OCI-LY7 (cell line): ENCODE results near the gene CMIP.

Experiments
- EZH2phosphoT487 ChIP-seq: fragments of 200-600 bp; sonication (generic); IDR thresholded peaks from 2 replicates; pipeline ENCODE4 v1.6.1; 2018; ENCODE audit warnings: low read depth, borderline replicate concordance, mild to moderate bottlenecking, mixed run types, antibody characterized with exemption, low read length, moderate library complexity, mixed read lengths
- TF ChIP-seq, protein P1 (sequence below): fragments of 200-600 bp; sonication (generic); conservative IDR thresholded peaks from 2 replicates; pipeline ENCODE4 v1.5.1; 2014; ENCODE audit warnings: mild to moderate bottlenecking, antibody characterized with exemption, low read length, moderate library complexity, mixed read lengths

DNA sequence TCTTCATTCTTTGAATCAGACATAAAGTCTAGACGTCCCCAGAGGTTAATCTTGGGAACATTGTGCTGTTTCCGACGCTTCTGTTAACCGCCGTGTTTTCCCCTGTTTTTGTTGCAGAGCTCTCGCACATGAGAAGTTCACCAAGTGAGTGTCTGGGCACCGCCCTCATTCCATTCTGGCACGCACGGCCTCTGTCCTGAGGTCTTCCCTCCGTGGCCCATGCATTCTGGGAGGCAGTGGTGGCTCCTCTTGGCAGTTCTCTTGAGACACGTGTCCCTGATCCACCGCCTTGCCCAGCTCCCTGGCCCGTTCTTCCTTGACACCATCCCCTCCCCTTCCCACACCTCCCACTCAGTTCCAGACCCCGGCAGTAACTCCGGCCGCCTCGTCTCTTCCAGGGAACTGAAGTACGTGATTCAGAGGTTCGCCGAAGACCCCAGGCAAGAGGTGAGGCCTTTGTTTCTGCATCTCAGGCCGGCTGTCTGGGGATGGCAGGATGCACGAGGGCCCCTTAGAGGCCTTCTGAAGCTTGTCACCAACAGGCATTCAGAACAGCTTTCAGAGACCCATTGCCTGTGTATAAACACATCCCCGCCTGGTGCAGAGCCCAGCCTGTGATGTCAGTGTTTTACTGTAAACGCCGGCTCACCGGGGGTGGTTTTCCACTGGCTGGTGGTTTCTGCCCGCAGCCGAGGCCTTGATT is 248.6 kb downstream of the CMIP start:
- TF ChIP-seq, protein P1, sequence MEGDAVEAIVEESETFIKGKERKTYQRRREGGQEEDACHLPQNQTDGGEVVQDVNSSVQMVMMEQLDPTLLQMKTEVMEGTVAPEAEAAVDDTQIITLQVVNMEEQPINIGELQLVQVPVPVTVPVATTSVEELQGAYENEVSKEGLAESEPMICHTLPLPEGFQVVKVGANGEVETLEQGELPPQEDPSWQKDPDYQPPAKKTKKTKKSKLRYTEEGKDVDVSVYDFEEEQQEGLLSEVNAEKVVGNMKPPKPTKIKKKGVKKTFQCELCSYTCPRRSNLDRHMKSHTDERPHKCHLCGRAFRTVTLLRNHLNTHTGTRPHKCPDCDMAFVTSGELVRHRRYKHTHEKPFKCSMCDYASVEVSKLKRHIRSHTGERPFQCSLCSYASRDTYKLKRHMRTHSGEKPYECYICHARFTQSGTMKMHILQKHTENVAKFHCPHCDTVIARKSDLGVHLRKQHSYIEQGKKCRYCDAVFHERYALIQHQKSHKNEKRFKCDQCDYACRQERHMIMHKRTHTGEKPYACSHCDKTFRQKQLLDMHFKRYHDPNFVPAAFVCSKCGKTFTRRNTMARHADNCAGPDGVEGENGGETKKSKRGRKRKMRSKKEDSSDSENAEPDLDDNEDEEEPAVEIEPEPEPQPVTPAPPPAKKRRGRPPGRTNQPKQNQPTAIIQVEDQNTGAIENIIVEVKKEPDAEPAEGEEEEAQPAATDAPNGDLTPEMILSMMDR, result no peak
- TF ChIP-seq EZH2phosphoT487, result no peak
